GM18499 (cell line): ENCODE results near the gene STAMBPL1.

Experiments
- ATAC-seq: cut with Tn5 transposase; IDR thresholded peaks from one replicate; pipeline ENCODE4 v1.9.1; 2021; ENCODE audit warnings: moderate number of reproducible peaks; ENCODE audit not compliant: insufficient read depth, unreplicated experiment

Gene STAMBPL1

GRCh38 chr10:88971221-88972061, 91.4 kb downstream of the STAMBPL1 start:
- ATAC-seq: no peak
